ENCODE measurements around the gene CCDC69.
A peak's percentile ranks its signal among the peaks of the same experiment; 100 is the strongest.
"Not testable (repeated sequence)": the region's sequence is repeated elsewhere in the genome, so short reads cannot be mapped to it uniquely, and the experiment has no call there.

Gene CCDC69

GRCh38 chr5:151186052-151186451 is 37.8 kb downstream of the CCDC69 start:
- FAIRE-seq (no peak), DNase-seq (ENCODE audit: insufficient read length) (no peak)
- no peak for TF ChIP-seq POLR2A (IDR thresholded peaks at IDR 0.05; ENCODE audit: low read depth, low read length)
- TF ChIP-seq POLR2AphosphoS5 (IDR thresholded peaks at IDR 0.05; ENCODE audit: low read depth, low read length): no peak
- no peak for TF ChIP-seq TAF1 (IDR thresholded peaks at IDR 0.05; ENCODE audit: borderline replicate concordance, low read depth, low read length)

- DNase-seq (ENCODE audit: insufficient read length) (no peak), FAIRE-seq (no peak)
- TF ChIP-seq POLR2A (IDR thresholded peaks at IDR 0.05; ENCODE audit: low read depth, low read length) (no peak), POLR2AphosphoS5 (IDR thresholded peaks at IDR 0.05; ENCODE audit: low read depth, low read length) (no peak), TAF1 (IDR thresholded peaks at IDR 0.05; ENCODE audit: borderline replicate concordance, low read depth, low read length) (no peak)
These were observed 39.4 kb downstream of the CCDC69 start for GRCh38 chr5:151184316-151185042.

- FAIRE-seq: no peak
- TF ChIP-seq POLR2A (IDR thresholded peaks at IDR 0.05; ENCODE audit: low read depth, low read length): no peak
- TF ChIP-seq POLR2AphosphoS5 (IDR thresholded peaks at IDR 0.05; ENCODE audit: low read depth, low read length): no peak
- no peak for TF ChIP-seq TAF1 (IDR thresholded peaks at IDR 0.05; ENCODE audit: borderline replicate concordance, low read depth, low read length)
- no peak for DNase-seq (ENCODE audit: insufficient read length)
These were observed 40.2 kb downstream of the CCDC69 start for GRCh38 chr5:151183456-151184245.

DNA sequence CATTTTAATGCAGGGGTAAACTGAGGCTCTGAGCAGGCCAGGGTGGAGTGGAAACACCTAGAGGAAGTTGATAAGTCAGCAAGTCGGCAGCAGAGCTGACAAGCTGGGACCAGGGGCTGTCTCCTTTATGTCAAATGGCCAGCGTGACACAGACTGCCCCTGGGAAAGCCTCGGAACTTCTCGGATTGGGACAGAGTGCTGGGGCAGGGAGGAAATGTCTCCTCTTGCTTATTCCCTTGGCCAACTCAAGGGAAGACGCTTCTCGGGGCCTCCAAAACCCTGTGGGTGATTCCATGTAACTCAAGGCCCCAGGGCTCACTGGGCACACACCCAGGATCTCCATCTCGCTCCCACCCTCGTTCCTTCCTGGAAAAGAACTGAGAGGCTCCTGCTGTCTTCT is 40.9 kb downstream of the CCDC69 start:
- TF ChIP-seq POLR2A (IDR thresholded peaks at IDR 0.05; ENCODE audit: low read depth, low read length): no peak
- FAIRE-seq (no peak), DNase-seq (ENCODE audit: insufficient read length) (no peak)

GRCh38 chr5:151182524-151182900 is 41.4 kb downstream of the CCDC69 start:
- TF ChIP-seq TAF1 (IDR thresholded peaks at IDR 0.05; ENCODE audit: borderline replicate concordance, low read depth, low read length) (no peak), POLR2A (IDR thresholded peaks at IDR 0.05; ENCODE audit: low read depth, low read length) (no peak), POLR2AphosphoS5 (IDR thresholded peaks at IDR 0.05; ENCODE audit: low read depth, low read length) (no peak)
- no peak for FAIRE-seq
- no peak for DNase-seq (ENCODE audit: insufficient read length)

- DNase-seq (ENCODE audit: insufficient read length) (no peak), FAIRE-seq (no peak)
- TF ChIP-seq POLR2A (IDR thresholded peaks at IDR 0.05; ENCODE audit: low read depth, low read length) (no peak), POLR2AphosphoS5 (IDR thresholded peaks at IDR 0.05; ENCODE audit: low read depth, low read length) (no peak), TAF1 (IDR thresholded peaks at IDR 0.05; ENCODE audit: borderline replicate concordance, low read depth, low read length) (no peak)
These were observed 41.9 kb downstream of the CCDC69 start for GRCh38 chr5:151181818-151182523.

- DNase-seq (ENCODE audit: insufficient read length) (no peak), FAIRE-seq (no peak)
- TF ChIP-seq POLR2AphosphoS5 (IDR thresholded peaks at IDR 0.05; ENCODE audit: low read depth, low read length) (no peak), TAF1 (IDR thresholded peaks at IDR 0.05; ENCODE audit: borderline replicate concordance, low read depth, low read length) (no peak), POLR2A (IDR thresholded peaks at IDR 0.05; ENCODE audit: low read depth, low read length) (no peak)
These were observed 43.6 kb downstream of the CCDC69 start for GRCh38 chr5:151180291-151180690.

- FAIRE-seq: no peak
- DNase-seq (ENCODE audit: insufficient read length): no peak
- no peak for TF ChIP-seq POLR2A (IDR thresholded peaks at IDR 0.05; ENCODE audit: low read depth, low read length)
- TF ChIP-seq TAF1 (IDR thresholded peaks at IDR 0.05; ENCODE audit: borderline replicate concordance, low read depth, low read length): no peak
- peak; percentile 23; the same call in 1 of the 2 replicates for TF ChIP-seq POLR2AphosphoS5 (IDR thresholded peaks at IDR 0.05; ENCODE audit: low read depth, low read length)
These were observed 44.4 kb downstream of the CCDC69 start for GRCh38 chr5:151179489-151179840.

DNA sequence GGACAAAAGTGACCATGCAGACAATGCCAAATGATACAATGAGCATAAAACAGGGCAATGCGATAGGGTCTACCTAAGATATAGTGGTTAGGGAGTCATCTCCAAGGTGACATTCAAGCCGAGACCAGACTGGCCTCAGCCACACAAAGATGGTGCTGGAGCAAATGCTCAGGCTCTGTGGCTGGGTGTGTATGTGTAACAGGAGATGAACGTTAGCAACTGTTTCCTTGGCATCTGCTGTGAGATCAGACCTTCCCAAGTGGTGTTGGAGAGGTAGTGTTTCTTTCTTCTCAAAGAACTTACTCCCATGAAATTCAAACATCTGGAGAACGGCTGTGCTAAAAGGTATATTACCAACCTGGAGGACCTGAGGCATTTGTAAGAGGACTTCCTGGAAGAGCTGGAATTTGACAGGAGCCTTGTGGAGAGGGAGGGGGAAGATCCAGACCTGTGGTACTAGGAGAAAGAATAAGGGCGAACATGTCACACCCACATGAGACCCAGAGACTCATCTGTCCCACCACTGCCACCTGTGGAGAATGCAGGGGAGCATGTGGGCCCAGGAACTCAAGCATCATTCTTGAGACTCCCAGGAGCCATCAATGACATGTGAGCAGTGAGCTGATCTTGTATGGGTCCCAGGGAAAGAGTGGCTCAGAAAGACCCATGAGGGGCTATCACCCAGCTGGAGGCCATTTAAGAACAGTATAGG is 45.0 kb downstream of the CCDC69 start:
- TF ChIP-seq POLR2A (IDR thresholded peaks at IDR 0.05; ENCODE audit: low read depth, low read length): no peak
- TF ChIP-seq POLR2AphosphoS5 (IDR thresholded peaks at IDR 0.05; ENCODE audit: low read depth, low read length): no peak
- TF ChIP-seq TAF1 (IDR thresholded peaks at IDR 0.05; ENCODE audit: borderline replicate concordance, low read depth, low read length): no peak
- DNase-seq (ENCODE audit: insufficient read length) (no peak), FAIRE-seq (no peak)

DNA sequence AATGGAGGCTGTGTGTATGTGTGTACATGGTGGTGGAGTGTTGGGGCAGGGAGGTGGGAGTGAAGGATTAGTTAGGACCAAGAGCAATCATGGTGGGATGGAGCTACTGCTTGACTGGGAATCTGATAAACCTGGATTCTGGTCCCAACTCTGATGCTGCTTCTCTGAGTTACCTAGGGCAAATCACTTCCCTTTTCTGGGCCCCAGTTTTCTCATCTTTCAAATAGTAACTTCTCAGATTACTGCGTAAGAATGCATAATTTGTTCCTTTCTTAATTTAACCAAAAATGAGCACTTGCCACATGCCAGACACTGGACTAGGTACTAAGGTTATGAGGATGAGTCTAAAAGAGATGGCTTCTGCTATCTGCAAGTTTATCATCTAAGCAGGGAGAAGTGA is 45.5 kb downstream of the CCDC69 start:
- DNase-seq (ENCODE audit: insufficient read length): no peak
- FAIRE-seq: no peak
- TF ChIP-seq POLR2A (IDR thresholded peaks at IDR 0.05; ENCODE audit: low read depth, low read length) (no peak), TAF1 (IDR thresholded peaks at IDR 0.05; ENCODE audit: borderline replicate concordance, low read depth, low read length) (no peak), POLR2AphosphoS5 (IDR thresholded peaks at IDR 0.05; ENCODE audit: low read depth, low read length) (no peak)

DNA sequence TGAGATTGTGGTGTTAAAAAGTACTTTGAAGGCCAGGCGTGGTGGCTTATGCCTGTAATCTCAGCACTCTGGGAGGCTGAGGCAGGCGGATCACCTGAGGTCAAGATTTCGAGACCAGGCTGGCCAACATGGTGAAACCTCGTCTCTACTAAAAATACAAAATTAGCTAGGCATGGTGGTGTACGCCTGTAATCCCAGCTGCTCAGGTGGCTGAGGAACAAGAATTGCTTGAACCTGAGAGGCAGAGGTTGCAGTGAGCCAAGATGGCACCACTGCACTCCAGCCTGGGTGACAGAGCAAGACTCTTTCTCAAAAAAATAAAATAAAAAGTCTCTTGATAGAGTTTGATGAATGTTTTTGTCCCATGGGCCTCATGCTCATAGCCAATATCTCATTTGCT is 47.6 kb downstream of the CCDC69 start:
- FAIRE-seq; DNase-seq (ENCODE audit: insufficient read length): not testable (repeated sequence)
